Prostate gland (tissue), 2 donors: ENCODE results near the gene ST7. TPM values are rescaled to one million over a fixed set of nuclear protein-coding genes. Genes with fewer than 3 reads are reported as not detected.

ENCODE experiments used
- DNase-seq: peaks from one replicate; pipeline ENCODE4 v3.0.0-alpha.2; 2019; ENCODE audit warnings: low spot score
- H3K27ac ChIP-seq, 2 donors: fragments of 200-600 bp; sonication (generic); 2 replicates each; pipeline ENCODE4 v1.5.1; 2017 to 2019
- H3K27me3 ChIP-seq: fragments of 200-600 bp; sonication (generic); replicated peaks from 2 replicates; pipeline ENCODE4 v1.5.1; 2019; ENCODE audit not compliant: insufficient read depth
- H3K36me3 ChIP-seq, 2 donors: fragments of 200-600 bp; sonication (generic); 1 replicate in 1 of 2; 2 replicates in 1 of 2; pipeline versions ENCODE4 v1.5.1 to v1.8.1; 2017 to 2019
- H3K4me1 ChIP-seq: fragments of 200-600 bp; sonication (generic); replicated peaks from 2 replicates; pipeline ENCODE4 v1.5.1; 2019
- H3K4me3 ChIP-seq, 2 donors: fragments of 200-600 bp; sonication (generic); 2 replicates each; pipeline ENCODE4 v1.5.1; 2017 to 2019
- H3K9me3 ChIP-seq: fragments of 200-600 bp; sonication (generic); 2 replicates; pipeline ENCODE4 v1.5.1; 2017
- POLR2A ChIP-seq: fragments of 450-650 bp; IDR thresholded peaks from one replicate; pipeline ENCODE4 v1.6.1; 2016; ENCODE audit warnings: antibody characterized with exemption, mild to moderate bottlenecking
- POLR2AphosphoS5 ChIP-seq: sonication (generic); formaldehyde crosslinking; IDR thresholded peaks from one replicate; pipeline ENCODE4 v1.6.1; 2017; ENCODE audit warnings: antibody characterized with exemption
- WGBS: methylation state at CpG from one replicate; pipeline ENCODE4 v1.1.5; 2018; 5-methylcytosine and 5-hydroxymethylcytosine counted together
- intact Hi-C: fragments of 100-400 bp; cut with DNase I; formaldehyde crosslinking; loops from one replicate; pipeline ENCODE4 v1.14.2; 2022
- total RNA-seq, 2 donors: library from RNA; depleted of rRNA; stranded (reverse); fragments of >200 nt; gene quantifications; one replicate each; pipeline ENCODE4 v1.1.0, GENCODE V29; 2016
- TF ChIP-seq, protein P1 (sequence below), 4 experiments: fragments of 200-600 bp in 2 of 4; fragments of 450-650 bp in 2 of 4; sonication (generic) in 2 of 4; IDR thresholded peaks; 1 replicate in 3 of 4; 2 replicates in 1 of 4; pipeline ENCODE4 v1.5.1; 2016 to 2019; ENCODE audit warnings: antibody characterized with exemption in 4 of 4, mild to moderate bottlenecking in 2 of 4, moderate library complexity in 2 of 4

The ST7 gene
- total RNA-seq, 2 donors from 2014 or later = 18.7 to 27.5 TPM

DNA sequence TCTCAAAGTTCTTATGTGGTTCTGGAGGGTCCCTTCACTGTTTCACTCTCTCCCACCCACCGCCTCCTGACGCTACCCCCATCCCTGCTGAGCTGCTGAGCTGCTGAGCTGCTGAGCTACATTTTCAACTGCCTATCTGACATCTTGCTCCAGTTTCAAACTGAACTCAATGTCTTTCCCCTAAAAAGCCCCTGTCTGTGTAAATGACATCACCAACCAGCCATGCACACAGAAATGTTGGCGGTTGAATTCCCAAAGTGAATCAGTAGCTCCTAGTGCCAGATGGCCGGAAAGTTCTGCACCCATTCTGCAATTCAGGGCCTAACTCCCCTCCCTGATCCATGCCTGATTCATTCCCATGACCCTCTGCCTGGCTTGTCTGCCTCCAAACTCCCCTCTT lies 298.4 kb downstream of the ST7 start:
- no peak for TF ChIP-seq POLR2AphosphoS5
- TF ChIP-seq POLR2A = no peak
- TF ChIP-seq, protein P1, sequence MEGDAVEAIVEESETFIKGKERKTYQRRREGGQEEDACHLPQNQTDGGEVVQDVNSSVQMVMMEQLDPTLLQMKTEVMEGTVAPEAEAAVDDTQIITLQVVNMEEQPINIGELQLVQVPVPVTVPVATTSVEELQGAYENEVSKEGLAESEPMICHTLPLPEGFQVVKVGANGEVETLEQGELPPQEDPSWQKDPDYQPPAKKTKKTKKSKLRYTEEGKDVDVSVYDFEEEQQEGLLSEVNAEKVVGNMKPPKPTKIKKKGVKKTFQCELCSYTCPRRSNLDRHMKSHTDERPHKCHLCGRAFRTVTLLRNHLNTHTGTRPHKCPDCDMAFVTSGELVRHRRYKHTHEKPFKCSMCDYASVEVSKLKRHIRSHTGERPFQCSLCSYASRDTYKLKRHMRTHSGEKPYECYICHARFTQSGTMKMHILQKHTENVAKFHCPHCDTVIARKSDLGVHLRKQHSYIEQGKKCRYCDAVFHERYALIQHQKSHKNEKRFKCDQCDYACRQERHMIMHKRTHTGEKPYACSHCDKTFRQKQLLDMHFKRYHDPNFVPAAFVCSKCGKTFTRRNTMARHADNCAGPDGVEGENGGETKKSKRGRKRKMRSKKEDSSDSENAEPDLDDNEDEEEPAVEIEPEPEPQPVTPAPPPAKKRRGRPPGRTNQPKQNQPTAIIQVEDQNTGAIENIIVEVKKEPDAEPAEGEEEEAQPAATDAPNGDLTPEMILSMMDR (IDR thresholded peaks at IDR 0.05) = no peak
- intact Hi-C loops = no loop called here
- 92% methylated on average over 4 of the region's 4 CpGs for WGBS
- Histone ChIP-seq H3K4me1 (no peaks in the 10 kb centered on the region), H3K27me3 (no peaks in the 10 kb centered on the region), H3K4me3 (no peak overlapping the region), H3K27ac (no peak overlapping the region), H3K9me3 (no peaks in the 10 kb centered on the region), H3K36me3 (no peaks in the 10 kb centered on the region)
- DNase-seq = no peak

DNA sequence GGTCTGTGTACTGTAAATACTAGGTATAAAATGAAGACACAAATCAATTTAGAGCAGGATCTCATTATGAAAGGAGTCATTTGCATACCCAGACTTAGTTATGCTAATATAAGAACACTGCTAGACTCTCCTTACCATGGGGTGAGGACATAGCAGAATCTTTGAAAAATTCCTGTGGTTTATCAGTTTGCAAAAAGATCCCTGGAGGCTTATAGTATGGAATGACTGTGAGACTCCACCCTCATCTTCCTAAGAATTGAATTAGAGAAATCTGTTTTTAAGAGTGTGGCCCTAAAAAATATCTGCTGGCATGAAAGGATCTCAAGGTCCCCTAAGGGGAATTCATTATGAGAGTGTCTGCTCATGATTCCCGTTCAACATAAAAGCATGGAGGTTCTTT lies 306.3 kb downstream of the ST7 start:
- Histone ChIP-seq H3K4me3 (no peak overlapping the region), H3K27ac (no peak overlapping the region), H3K9me3 (no peaks in the 10 kb centered on the region), H3K27me3 (no peaks in the 10 kb centered on the region), H3K36me3 (no peaks in the 10 kb centered on the region), H3K4me1 (no peaks in the 10 kb centered on the region)
- no peak for DNase-seq
- TF ChIP-seq POLR2A (no peak), POLR2AphosphoS5 (no peak)
- TF ChIP-seq, protein P1 (IDR thresholded peaks at IDR 0.05) = no peak
- WGBS = 81% methylated on average over 1 of the region's 1 CpG
- intact Hi-C loops = no loop called here

DNA sequence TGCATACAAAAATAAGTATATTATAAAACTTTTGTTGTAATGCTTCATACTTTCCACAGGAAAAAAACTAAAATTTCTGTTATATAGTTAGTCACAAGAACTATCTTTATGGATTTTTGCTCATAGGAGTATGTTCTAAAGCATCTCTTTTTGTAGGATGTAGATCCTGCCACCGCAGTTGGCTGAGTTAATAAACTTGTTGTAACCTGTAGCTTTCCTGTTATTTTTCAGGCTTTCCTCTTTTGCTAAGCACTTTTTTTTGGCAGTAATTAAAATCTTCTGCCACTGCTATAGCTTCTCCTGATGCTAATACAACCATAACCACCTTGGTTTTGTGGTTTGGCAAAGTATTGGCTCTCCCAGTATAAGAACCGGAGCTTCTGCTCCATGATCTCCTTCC lies 309.2 kb downstream of the ST7 start:
- Histone ChIP-seq H3K4me3 (no peak overlapping the region), H3K27me3 (no peaks in the 10 kb centered on the region), H3K36me3 (no peaks in the 10 kb centered on the region), H3K4me1 (no peaks in the 10 kb centered on the region), H3K27ac (no peak overlapping the region), H3K9me3 (no peaks in the 10 kb centered on the region)
- 56% methylated on average over 2 of the region's 2 CpGs for WGBS
- intact Hi-C loops = no loop called here
- DNase-seq = no peak
- no peak for TF ChIP-seq POLR2AphosphoS5
- TF ChIP-seq, protein P1 (IDR thresholded peaks at IDR 0.05) = no peak
- no peak for TF ChIP-seq POLR2A

DNA sequence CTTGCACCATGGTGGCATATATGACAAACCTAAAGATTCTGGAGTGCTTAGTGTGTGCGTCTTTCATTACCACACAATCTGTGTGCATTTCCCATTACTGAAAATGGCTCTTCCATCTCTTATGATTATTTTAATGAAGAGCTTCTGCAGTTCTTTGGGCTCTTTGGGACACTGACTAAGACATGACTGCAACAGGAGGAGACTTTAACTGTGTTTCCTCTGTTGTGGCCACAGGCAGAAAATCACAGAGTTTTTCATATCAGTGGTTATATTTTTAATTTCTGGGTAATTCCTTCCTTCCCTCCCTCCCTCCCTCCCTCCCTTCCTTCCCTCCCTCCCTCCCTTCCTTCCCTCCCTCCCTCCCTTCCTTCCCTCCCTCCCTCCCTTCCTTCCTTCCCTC lies 311.4 kb downstream of the ST7 start:
- H3K9me3 ChIP-seq = no peaks in the 10 kb centered on the region
- no peaks in the 10 kb centered on the region for H3K27me3 ChIP-seq
- no peaks in the 10 kb centered on the region for H3K4me1 ChIP-seq
- TF ChIP-seq, protein P1 (IDR thresholded peaks at IDR 0.05) = no peak
- TF ChIP-seq POLR2AphosphoS5 (no peak), POLR2A (no peak)
- no peak overlapping the region for H3K4me3 ChIP-seq
- DNase-seq = no peak
- H3K36me3 ChIP-seq = no peaks in the 10 kb centered on the region
- intact Hi-C loops = no loop called here
- 100% methylated on average over 1 of the region's 1 CpG for WGBS
- no peak overlapping the region for H3K27ac ChIP-seq

DNA sequence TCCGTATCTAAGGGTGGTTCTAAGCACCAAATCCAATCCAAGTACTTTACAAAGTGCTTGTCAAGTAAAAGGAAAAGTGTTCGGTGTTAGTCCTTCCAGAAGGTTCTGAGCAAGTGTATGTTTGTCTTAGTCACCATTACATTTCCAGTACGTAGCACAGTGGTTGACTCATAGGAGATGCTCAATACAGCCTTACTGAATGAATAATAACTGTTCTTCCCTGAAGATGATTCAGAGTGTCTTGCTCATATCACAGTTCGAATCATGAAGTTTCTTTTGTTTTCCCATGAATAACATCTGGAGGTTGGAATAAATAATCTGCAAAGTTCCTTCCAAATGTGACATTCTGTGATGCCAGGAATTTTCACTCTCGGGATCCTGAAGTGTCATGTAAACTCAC lies 316.1 kb downstream of the ST7 start:
- Histone ChIP-seq H3K36me3 (no peaks in the 10 kb centered on the region), H3K27me3 (no peaks in the 10 kb centered on the region), H3K4me3 (no peak overlapping the region), H3K27ac (no peak overlapping the region), H3K4me1 (peaks cover 4% of the 10 kb centered on the region), H3K9me3 (no peaks in the 10 kb centered on the region)
- TF ChIP-seq POLR2A = no peak
- TF ChIP-seq, protein P1 (IDR thresholded peaks at IDR 0.05) = no peak
- TF ChIP-seq POLR2AphosphoS5 = no peak
- no peak for DNase-seq
- intact Hi-C loops = no loop called here
- WGBS = 57% methylated on average over 5 of the region's 5 CpGs
